HEK293T (cell line): ENCODE data around the gene MAP3K10.
A peak's percentile ranks its signal among the peaks of the same experiment; 100 is the strongest.
"Not testable (repeated sequence)": the region's sequence is repeated elsewhere in the genome, so short reads cannot be mapped to it uniquely, and the experiment has no call there.

Source experiments
- CTCF ChIA-PET: fragments of 350-600 bp; formaldehyde crosslinking; extraction: SDS; loops from one replicate; lab custom pipeline; 2021; ENCODE audit warnings: antibody characterized with exemption, inconsistent platforms; lab: Yijun Ruan, JAX
- POLR2A ChIA-PET: fragments of 350-600 bp; formaldehyde crosslinking; extraction: SDS; loops from one replicate; lab custom pipeline; 2020; ENCODE audit warnings: antibody characterized with exemption, inconsistent platforms; lab: Yijun Ruan, JAX
- DNase-seq: peaks from one replicate; pipeline ENCODE4 v3.0.0; 2012; ENCODE audit warnings: mixed read lengths; ENCODE audit errors: extremely low spot score
- ARNT ChIP-seq: fragments of 450-650 bp; IDR thresholded peaks from 2 replicates; pipeline ENCODE4 v1.6.1; 2017; ENCODE audit warnings: mild to moderate bottlenecking
- BHLHE40 ChIP-seq: fragments of 450-650 bp; IDR thresholded peaks from 2 replicates; pipeline ENCODE4 v1.6.1; 2016; ENCODE audit warnings: mild to moderate bottlenecking, moderate library complexity, borderline replicate concordance
- CTBP1 ChIP-seq: fragments of 450-650 bp; IDR thresholded peaks from 2 replicates; pipeline ENCODE4 v1.6.1; 2016; ENCODE audit warnings: borderline replicate concordance
- ELF4 ChIP-seq: fragments of 450-650 bp; IDR thresholded peaks from 2 replicates; pipeline ENCODE4 v1.6.1; 2017; ENCODE audit warnings: antibody characterized with exemption
- FOXA1 ChIP-seq: fragments of 450-650 bp; IDR thresholded peaks from 2 replicates; pipeline ENCODE4 v1.6.1; 2016; ENCODE audit warnings: mild to moderate bottlenecking
- FOXK2 ChIP-seq: fragments of 450-650 bp; IDR thresholded peaks from 2 replicates; pipeline ENCODE4 v1.6.1; 2016; ENCODE audit warnings: mild to moderate bottlenecking
- FOXM1 ChIP-seq: fragments of 450-650 bp; IDR thresholded peaks from 2 replicates; pipeline ENCODE4 v1.6.1; 2017; ENCODE audit warnings: mild to moderate bottlenecking, borderline replicate concordance
- HDGF ChIP-seq: fragments of 450-650 bp; IDR thresholded peaks from 2 replicates; pipeline ENCODE4 v1.6.1; 2017; ENCODE audit warnings: antibody characterized with exemption, borderline replicate concordance
- L3MBTL2 ChIP-seq: fragments of 450-650 bp; conservative IDR thresholded peaks from 2 replicates; pipeline ENCODE4 v1.6.1; 2016; ENCODE audit warnings: mild to moderate bottlenecking
- LEF1 ChIP-seq: fragments of 450-650 bp; IDR thresholded peaks from 2 replicates; pipeline ENCODE4 v1.6.1; 2017; ENCODE audit warnings: mild to moderate bottlenecking, borderline replicate concordance
- NFRKB ChIP-seq: fragments of 450-650 bp; IDR thresholded peaks from 2 replicates; pipeline ENCODE4 v1.6.1; 2016; ENCODE audit warnings: mild to moderate bottlenecking, moderate library complexity
- SP1 ChIP-seq: fragments of 450-650 bp; IDR thresholded peaks from 2 replicates; pipeline ENCODE4 v1.6.1; 2017
- SUZ12 ChIP-seq: fragments of 450-650 bp; IDR thresholded peaks from 2 replicates; pipeline ENCODE4 v1.6.1; 2016; ENCODE audit warnings: mild to moderate bottlenecking
- TARDBP ChIP-seq: fragments of 450-650 bp; IDR thresholded peaks from 2 replicates; pipeline ENCODE4 v1.6.1; 2016
- ZNF384 ChIP-seq: fragments of 450-650 bp; IDR thresholded peaks from 2 replicates; pipeline ENCODE4 v1.6.1; 2016
- TF ChIP-seq, protein P1 (sequence below): fragments of 450-650 bp; IDR thresholded peaks from 2 replicates; pipeline ENCODE4 v1.6.1; 2016

Gene MAP3K10

DNA sequence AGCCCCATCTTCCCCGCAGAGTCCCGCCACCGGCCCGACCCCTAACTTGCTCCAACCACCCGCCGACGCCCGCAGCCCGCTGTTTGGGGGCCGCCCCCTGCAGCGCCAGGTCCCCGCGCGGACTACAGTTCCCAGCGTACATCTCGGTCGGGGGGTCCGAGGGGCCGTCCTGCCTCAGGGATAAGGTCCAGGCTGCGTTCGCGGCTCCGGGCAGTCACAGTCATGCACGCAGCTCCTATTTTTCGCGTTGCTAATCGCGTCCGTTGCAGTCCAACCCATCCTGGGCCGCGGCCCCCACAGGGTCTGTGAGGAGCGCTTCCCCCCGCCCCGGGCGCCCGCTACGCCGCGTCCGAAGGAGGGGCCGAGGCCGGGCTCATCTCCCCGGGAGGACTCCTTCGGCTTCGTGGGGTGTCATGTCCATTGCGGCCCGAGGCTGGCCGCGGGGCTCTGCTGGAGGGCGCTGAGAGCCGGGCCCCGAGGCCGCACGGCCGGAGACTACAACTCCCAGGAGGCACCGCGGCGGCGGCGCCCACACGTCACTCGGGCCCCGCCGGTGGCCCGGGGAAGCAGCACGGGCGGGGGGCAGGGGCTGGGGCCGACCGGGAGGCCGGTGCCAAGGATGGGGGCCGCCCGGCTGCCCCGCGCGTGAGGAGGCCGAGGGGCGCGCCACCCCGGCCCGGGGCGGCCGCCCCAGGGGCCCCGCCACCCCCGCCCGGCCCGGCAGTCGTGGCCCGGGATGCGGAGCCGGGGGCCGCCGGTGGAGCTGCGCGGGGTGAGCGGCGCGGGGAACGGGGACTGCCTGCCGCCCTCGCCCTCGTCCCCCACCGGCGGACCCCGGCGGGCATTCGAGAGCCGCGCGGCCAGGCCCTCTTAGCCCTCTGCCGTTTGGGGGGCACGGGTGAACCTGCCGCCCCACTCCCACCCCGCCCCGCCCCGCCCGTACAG lies at the start of gene MAP3K10:
Gene MAP3K10, plus strand, starts transcription at position 536 of the 945 bp plus-strand sequence. CDS start 606 bp downstream, outside the sequence.
- DNase-seq: peak; percentile 84
- ChIA-PET POLR2A (interaction anchor here (0.9 to 1.8 kb wide), 5 partner anchors 26 to 274 kb away, joined by 3 to 5 read pairs (median 3); partner anchors contain the start of gene ZNF780A), CTCF (interaction anchor here (1.0 to 1.1 kb wide), 2 partner anchors 26 to 29 kb away, joined by 3 to 6 read pairs; no protein-coding TSS in a partner anchor)
- TF ChIP-seq BHLHE40 (no peak), NFRKB (no peak), ARNT (no peak), L3MBTL2 (no peak), FOXK2 (no peak), HDGF (no peak), LEF1 (no peak), ZNF384 (no peak), TARDBP (no peak), SUZ12 (no peak), SP1 (no peak), FOXM1 (no peak), FOXA1 (no peak), ELF4 (no peak)
- TF ChIP-seq, protein P1, sequence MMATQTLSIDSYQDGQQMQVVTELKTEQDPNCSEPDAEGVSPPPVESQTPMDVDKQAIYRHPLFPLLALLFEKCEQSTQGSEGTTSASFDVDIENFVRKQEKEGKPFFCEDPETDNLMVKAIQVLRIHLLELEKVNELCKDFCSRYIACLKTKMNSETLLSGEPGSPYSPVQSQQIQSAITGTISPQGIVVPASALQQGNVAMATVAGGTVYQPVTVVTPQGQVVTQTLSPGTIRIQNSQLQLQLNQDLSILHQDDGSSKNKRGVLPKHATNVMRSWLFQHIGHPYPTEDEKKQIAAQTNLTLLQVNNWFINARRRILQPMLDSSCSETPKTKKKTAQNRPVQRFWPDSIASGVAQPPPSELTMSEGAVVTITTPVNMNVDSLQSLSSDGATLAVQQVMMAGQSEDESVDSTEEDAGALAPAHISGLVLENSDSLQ: no peak

- no peak for TF ChIP-seq TARDBP
- TF ChIP-seq, protein P1: no peak
- CTCF ChIA-PET: no interaction called here
- no peak for DNase-seq
- POLR2A ChIA-PET: no interaction called here
Measured at GRCh38 chr19:40141551-40141950, 49.7 kb upstream of the MAP3K10 start.

DNA sequence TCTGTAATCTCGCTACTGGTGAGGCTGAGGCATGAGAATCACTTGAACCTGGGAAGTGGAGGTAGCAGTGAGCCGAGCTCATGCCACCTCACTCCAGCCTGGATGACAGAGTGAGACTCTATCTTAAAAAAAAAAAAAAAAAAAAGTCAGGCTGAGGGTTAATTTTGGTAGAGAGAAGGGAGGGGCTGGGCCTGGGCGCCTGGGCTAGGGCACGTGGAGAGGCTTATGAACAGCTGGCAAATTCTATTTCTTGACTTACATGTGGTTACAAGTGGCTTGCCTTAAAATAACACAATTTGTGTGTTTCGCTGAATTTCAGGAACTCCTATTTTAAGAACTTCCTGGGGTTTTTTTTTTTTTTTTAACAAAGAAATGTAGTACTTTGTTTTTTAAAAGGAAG lies 47.6 kb upstream of the MAP3K10 start:
- ChIA-PET CTCF (no interaction called here), POLR2A (no interaction called here)
- TF ChIP-seq, protein P1: no peak
- no peak for TF ChIP-seq CTBP1
- TF ChIP-seq ARNT: no peak
- no peak for TF ChIP-seq ELF4
- no peak for TF ChIP-seq FOXA1
- TF ChIP-seq FOXK2: no peak
- TF ChIP-seq SUZ12: no peak
- no peak for TF ChIP-seq ZNF384
- no peak for TF ChIP-seq NFRKB
- no peak for TF ChIP-seq LEF1
- TF ChIP-seq L3MBTL2: no peak
- no peak for DNase-seq

- CTCF ChIA-PET: no interaction called here
- POLR2A ChIA-PET: no interaction called here
- no peak for DNase-seq
- TF ChIP-seq FOXM1 (no peak), SUZ12 (no peak), FOXA1 (no peak), TARDBP (no peak), ARNT (no peak), LEF1 (no peak)
Measured at GRCh38 chr19:40144151-40144550, 47.1 kb upstream of the MAP3K10 start.

DNA sequence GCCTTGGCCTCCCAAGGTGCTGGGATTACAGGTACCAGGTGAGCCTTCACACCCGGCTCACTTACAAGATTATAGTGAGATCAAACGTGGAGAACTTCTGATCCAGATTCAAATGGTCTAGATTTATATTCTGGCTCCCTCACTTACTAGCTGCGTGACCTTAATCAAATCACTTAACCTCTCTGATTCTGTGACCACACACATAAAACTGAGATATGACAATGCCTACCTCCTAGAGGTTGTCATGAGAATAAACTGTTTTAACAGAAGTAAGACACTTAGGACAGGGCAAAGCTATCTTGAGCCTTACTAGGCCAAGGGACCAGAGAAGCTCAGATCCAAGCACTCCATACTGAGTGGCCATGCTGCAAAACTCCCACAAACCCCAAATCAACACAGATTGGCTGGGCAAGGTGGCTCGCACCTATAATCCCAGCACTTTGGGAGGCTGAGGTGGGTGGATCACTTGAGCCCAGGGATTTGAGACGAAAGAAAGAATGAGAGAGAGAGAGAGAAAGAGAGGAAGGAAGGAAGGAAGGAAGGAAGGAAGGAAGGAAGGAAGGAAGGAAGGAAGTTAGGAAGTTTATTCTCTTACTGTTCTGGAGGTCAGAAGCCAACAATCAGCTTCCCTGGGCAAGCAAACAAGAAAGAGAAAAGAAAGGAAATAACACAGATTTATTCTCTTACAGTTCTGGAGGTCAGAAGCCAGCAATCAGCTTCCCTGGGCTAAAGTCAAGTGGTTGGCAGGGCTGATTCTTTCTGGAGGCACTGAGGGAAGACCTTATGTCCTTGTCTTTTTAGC lies 46.1 kb upstream of the MAP3K10 start:
- ChIA-PET POLR2A (no interaction called here), CTCF (interaction anchor here (0.6 to 0.8 kb wide), 2 partner anchors 20 to 53 kb away, joined by 3 read pairs; no protein-coding TSS in a partner anchor)
- TF ChIP-seq HDGF (no peak), ZNF384 (no peak), FOXA1 (no peak), L3MBTL2 (no peak), FOXK2 (no peak), CTBP1 (no peak), TARDBP (no peak)
- TF ChIP-seq, protein P1: no peak
- DNase-seq: no peak

GRCh38 chr19:40145749-40146029 lies 45.5 kb upstream of the MAP3K10 start:
- CTCF ChIA-PET: interaction anchor here (0.6 to 0.8 kb wide), 2 partner anchors 20 to 52 kb away, joined by 3 read pairs; no protein-coding TSS in a partner anchor
- POLR2A ChIA-PET: not testable (repeated sequence)

More at GRCh38 chr19:40145749-40146029, 45.5 kb upstream of the MAP3K10 start:
- DNase-seq: not testable (repeated sequence)
